ENCODE data around the gene PRND. TPM values are rescaled to one million over a fixed set of nuclear protein-coding genes. Genes with fewer than 3 reads are reported as not detected.

PRND gene
- total RNA-seq, 1 donor: not detected

DNA sequence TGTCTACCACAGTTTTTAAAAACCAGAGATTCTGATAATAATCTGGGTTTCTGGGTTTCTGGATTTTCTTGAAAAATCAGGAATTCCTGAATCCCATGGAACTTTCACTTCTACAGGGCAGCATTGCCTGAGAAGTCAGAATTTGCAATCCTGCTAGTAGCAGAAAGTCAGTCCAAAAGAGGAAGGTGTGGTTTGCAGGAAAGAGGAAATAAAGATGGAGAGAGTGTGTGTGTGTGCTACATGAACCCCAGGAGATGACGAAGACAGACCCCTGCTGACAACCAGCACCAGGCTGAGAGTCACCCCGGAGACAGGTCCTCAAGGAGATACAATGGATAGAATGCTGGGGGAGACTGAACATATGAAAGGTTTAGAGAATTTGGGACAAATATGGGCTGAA, 44.9 kb downstream of the PRND start:
- Histone ChIP-seq H3K4me2 (ENCODE audit: insufficient read depth, low read length) (no peak overlapping the region), H3K4me1 (ENCODE audit: insufficient read depth, low read length) (peaks cover 1% of the 10 kb centered on the region), H4K20me1 (ENCODE audit: insufficient read depth, low read length) (no peaks in the 10 kb centered on the region), H3K27ac (ENCODE audit: low read depth, low read length) (no peak overlapping the region), H3K36me3 (ENCODE audit: insufficient read depth, low read length) (no peaks in the 10 kb centered on the region), H3K79me2 (ENCODE audit: insufficient read depth, low read length) (no peaks in the 10 kb centered on the region), H3K27me3 (ENCODE audit: insufficient read depth, low read length) (peaks cover 7% of the 10 kb centered on the region), H3K4me3 (ENCODE audit: insufficient read depth, low read length) (no peak overlapping the region), H2AFZ (ENCODE audit: low read length) (no peak overlapping the region), H3K9me3 (ENCODE audit: low read depth, low read length) (no peaks in the 10 kb centered on the region)
- DNase-seq (ENCODE audit: insufficient read length, low spot score, missing footprints): no peak
- TF ChIP-seq, protein P1, sequence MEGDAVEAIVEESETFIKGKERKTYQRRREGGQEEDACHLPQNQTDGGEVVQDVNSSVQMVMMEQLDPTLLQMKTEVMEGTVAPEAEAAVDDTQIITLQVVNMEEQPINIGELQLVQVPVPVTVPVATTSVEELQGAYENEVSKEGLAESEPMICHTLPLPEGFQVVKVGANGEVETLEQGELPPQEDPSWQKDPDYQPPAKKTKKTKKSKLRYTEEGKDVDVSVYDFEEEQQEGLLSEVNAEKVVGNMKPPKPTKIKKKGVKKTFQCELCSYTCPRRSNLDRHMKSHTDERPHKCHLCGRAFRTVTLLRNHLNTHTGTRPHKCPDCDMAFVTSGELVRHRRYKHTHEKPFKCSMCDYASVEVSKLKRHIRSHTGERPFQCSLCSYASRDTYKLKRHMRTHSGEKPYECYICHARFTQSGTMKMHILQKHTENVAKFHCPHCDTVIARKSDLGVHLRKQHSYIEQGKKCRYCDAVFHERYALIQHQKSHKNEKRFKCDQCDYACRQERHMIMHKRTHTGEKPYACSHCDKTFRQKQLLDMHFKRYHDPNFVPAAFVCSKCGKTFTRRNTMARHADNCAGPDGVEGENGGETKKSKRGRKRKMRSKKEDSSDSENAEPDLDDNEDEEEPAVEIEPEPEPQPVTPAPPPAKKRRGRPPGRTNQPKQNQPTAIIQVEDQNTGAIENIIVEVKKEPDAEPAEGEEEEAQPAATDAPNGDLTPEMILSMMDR (IDR thresholded peaks at IDR 0.05; ENCODE audit: extremely low read depth, low read depth, low read length): no peak

DNA sequence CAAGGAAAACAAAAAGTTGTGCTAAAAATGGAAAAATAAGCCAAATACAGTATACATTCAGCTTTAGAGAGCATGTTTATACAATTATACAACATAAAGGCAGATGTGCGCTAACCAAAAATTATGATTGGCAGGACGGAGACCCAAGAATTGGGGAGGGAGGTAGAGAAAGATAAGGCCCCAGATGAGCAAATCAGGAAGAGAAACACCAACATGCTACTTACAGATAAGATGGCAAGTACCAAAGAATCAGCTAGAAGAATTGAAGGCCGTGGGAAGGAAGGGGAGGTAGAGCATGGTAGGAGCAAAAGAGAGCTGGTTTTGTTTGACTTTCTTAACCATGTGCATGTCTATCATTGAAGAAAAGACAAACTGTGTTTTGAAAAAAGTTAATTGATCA, 45.4 kb downstream of the PRND start:
- H2AFZ ChIP-seq (ENCODE audit: low read length): no peak overlapping the region
- H3K27ac ChIP-seq (ENCODE audit: low read depth, low read length): no peak overlapping the region
- H3K4me2 ChIP-seq (ENCODE audit: insufficient read depth, low read length): no peak overlapping the region
- no peaks in the 10 kb centered on the region for H3K79me2 ChIP-seq (ENCODE audit: insufficient read depth, low read length)
- TF ChIP-seq, protein P1 (IDR thresholded peaks at IDR 0.05; ENCODE audit: extremely low read depth, low read depth, low read length): no peak
- no peak for DNase-seq (ENCODE audit: insufficient read length, low spot score, missing footprints)
- H3K4me3 ChIP-seq (ENCODE audit: insufficient read depth, low read length): no peak overlapping the region
- no peaks in the 10 kb centered on the region for H4K20me1 ChIP-seq (ENCODE audit: insufficient read depth, low read length)
- H3K36me3 ChIP-seq (ENCODE audit: insufficient read depth, low read length): no peaks in the 10 kb centered on the region
- H3K27me3 ChIP-seq (ENCODE audit: insufficient read depth, low read length): peaks cover 7% of the 10 kb centered on the region
- peaks cover 2% of the 10 kb centered on the region for H3K9me3 ChIP-seq (ENCODE audit: low read depth, low read length)
- no peaks in the 10 kb centered on the region for H3K4me1 ChIP-seq (ENCODE audit: insufficient read depth, low read length)

- H3K4me1 ChIP-seq (ENCODE audit: insufficient read depth, low read length): no peaks in the 10 kb centered on the region
- TF ChIP-seq, protein P1 (IDR thresholded peaks at IDR 0.05; ENCODE audit: extremely low read depth, low read depth, low read length): no peak
- H3K27ac ChIP-seq (ENCODE audit: low read depth, low read length): no peak overlapping the region
- H3K4me3 ChIP-seq (ENCODE audit: insufficient read depth, low read length): no peak overlapping the region
- H3K36me3 ChIP-seq (ENCODE audit: insufficient read depth, low read length): no peaks in the 10 kb centered on the region
- H3K4me2 ChIP-seq (ENCODE audit: insufficient read depth, low read length): no peak overlapping the region
- H2AFZ ChIP-seq (ENCODE audit: low read length): no peak overlapping the region
- no peaks in the 10 kb centered on the region for H3K27me3 ChIP-seq (ENCODE audit: insufficient read depth, low read length)
- DNase-seq (ENCODE audit: insufficient read length, low spot score, missing footprints): no peak
- H3K79me2 ChIP-seq (ENCODE audit: insufficient read depth, low read length): no peaks in the 10 kb centered on the region
- peaks cover 2% of the 10 kb centered on the region for H3K9me3 ChIP-seq (ENCODE audit: low read depth, low read length)
- H4K20me1 ChIP-seq (ENCODE audit: insufficient read depth, low read length): no peaks in the 10 kb centered on the region
Measured at GRCh38 chr20:4769328-4769727, 47.6 kb downstream of the PRND start.

GRCh38 chr20:4770026-4770425, 48.3 kb downstream of the PRND start:
- Histone ChIP-seq H3K27me3 (ENCODE audit: insufficient read depth, low read length) (no peaks in the 10 kb centered on the region), H3K4me3 (ENCODE audit: insufficient read depth, low read length) (no peak overlapping the region), H3K9me3 (ENCODE audit: low read depth, low read length) (peaks cover 2% of the 10 kb centered on the region), H3K79me2 (ENCODE audit: insufficient read depth, low read length) (no peaks in the 10 kb centered on the region), H3K4me2 (ENCODE audit: insufficient read depth, low read length) (no peak overlapping the region), H2AFZ (ENCODE audit: low read length) (no peak overlapping the region), H3K27ac (ENCODE audit: low read depth, low read length) (no peak overlapping the region), H3K36me3 (ENCODE audit: insufficient read depth, low read length) (no peaks in the 10 kb centered on the region), H3K4me1 (ENCODE audit: insufficient read depth, low read length) (no peaks in the 10 kb centered on the region), H4K20me1 (ENCODE audit: insufficient read depth, low read length) (no peaks in the 10 kb centered on the region)
- DNase-seq (ENCODE audit: insufficient read length, low spot score, missing footprints): no peak
- TF ChIP-seq, protein P1 (IDR thresholded peaks at IDR 0.05; ENCODE audit: extremely low read depth, low read depth, low read length): no peak

Measured in osteoblast (primary cell).